RWPE1 (cell line): ENCODE measurements around the gene FBXO42.

Source experiments
- CTCF ChIA-PET: fragments of 350-600 bp; sonication (Branson Sonifier 250); formaldehyde crosslinking; extraction: SDS; loops from one replicate; lab custom pipeline; 2021; lab: Yijun Ruan, JAX
- POLR2A ChIA-PET: fragments of 400-600 bp; formaldehyde crosslinking; extraction: SDS; loops from one replicate; lab custom pipeline; 2020; ENCODE audit warnings: antibody characterized with exemption; ENCODE audit not compliant: low non-redundant PET; lab: Yijun Ruan, JAX
- DNase-seq: peaks from one replicate; pipeline ENCODE4 v3.0.0; 2012; ENCODE audit warnings: low spot score
- H3K27ac ChIP-seq: fragments of 450-650 bp; 2 replicates; pipeline ENCODE4 v1.5.1; 2017
- TF ChIP-seq, protein P1 (sequence below): fragments of 450-650 bp; conservative IDR thresholded peaks from 2 replicates; pipeline ENCODE4 v1.5.1; 2017; ENCODE audit warnings: low read depth, mild to moderate bottlenecking

The FBXO42 gene

DNA sequence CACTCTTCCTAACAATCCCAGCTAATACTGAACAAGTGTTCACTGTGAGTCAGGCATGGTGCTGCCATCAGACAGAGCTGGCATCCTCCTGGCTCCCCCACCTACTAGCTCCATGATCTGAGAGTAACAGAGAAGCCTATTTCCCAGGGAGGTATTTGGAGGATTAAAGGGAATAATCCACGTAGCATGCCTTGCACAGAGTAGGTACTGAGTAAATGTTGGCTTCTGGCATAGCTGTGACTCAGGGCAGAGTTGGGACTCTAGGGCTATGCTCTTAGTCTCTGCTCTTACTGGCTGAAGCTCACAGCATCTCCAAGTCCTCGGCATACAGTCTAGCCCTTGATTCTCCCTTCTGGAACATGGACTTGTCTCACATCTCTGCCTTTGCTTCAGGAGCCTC, 148.1 kb downstream of the FBXO42 start:
- TF ChIP-seq, protein P1, sequence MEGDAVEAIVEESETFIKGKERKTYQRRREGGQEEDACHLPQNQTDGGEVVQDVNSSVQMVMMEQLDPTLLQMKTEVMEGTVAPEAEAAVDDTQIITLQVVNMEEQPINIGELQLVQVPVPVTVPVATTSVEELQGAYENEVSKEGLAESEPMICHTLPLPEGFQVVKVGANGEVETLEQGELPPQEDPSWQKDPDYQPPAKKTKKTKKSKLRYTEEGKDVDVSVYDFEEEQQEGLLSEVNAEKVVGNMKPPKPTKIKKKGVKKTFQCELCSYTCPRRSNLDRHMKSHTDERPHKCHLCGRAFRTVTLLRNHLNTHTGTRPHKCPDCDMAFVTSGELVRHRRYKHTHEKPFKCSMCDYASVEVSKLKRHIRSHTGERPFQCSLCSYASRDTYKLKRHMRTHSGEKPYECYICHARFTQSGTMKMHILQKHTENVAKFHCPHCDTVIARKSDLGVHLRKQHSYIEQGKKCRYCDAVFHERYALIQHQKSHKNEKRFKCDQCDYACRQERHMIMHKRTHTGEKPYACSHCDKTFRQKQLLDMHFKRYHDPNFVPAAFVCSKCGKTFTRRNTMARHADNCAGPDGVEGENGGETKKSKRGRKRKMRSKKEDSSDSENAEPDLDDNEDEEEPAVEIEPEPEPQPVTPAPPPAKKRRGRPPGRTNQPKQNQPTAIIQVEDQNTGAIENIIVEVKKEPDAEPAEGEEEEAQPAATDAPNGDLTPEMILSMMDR = no peak

DNA sequence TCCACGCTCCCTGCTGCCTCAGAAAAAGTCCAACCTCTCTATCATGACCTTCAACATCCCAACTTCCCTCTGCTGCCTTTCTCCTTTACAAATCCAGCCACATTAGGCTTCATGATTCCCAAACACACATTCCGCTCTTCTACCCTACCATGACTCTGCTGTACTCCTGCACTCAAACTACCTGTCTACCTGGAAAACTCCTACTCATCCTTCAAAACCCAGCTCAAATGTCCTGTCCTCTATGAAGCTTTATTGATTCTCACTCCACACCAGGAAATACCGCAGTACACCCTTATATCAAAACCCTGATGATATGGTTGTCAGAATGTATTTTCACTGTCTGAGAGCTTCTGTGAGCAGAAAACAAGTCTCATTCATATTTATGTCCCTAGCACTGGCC, 148.7 kb downstream of the FBXO42 start:
- DNase-seq = no peak
- TF ChIP-seq, protein P1 = no peak
- H3K27ac ChIP-seq = no peak overlapping the region
- POLR2A ChIA-PET = no interaction called here
- CTCF ChIA-PET = interaction anchor here (1.5 kb wide), 1 partner anchor 41 kb away, joined by 4 read pairs; no protein-coding TSS in a partner anchor

More for the DNA sequence above, 148.1 kb downstream of the FBXO42 start:
- POLR2A ChIA-PET = no interaction called here
- H3K27ac ChIP-seq = peak overlapping the region; percentile 92
- DNase-seq = no peak
- CTCF ChIA-PET = interaction anchor here (1.3 to 1.5 kb wide), 2 partner anchors 14 to 40 kb away, joined by 4 read pairs; no protein-coding TSS in a partner anchor

DNA sequence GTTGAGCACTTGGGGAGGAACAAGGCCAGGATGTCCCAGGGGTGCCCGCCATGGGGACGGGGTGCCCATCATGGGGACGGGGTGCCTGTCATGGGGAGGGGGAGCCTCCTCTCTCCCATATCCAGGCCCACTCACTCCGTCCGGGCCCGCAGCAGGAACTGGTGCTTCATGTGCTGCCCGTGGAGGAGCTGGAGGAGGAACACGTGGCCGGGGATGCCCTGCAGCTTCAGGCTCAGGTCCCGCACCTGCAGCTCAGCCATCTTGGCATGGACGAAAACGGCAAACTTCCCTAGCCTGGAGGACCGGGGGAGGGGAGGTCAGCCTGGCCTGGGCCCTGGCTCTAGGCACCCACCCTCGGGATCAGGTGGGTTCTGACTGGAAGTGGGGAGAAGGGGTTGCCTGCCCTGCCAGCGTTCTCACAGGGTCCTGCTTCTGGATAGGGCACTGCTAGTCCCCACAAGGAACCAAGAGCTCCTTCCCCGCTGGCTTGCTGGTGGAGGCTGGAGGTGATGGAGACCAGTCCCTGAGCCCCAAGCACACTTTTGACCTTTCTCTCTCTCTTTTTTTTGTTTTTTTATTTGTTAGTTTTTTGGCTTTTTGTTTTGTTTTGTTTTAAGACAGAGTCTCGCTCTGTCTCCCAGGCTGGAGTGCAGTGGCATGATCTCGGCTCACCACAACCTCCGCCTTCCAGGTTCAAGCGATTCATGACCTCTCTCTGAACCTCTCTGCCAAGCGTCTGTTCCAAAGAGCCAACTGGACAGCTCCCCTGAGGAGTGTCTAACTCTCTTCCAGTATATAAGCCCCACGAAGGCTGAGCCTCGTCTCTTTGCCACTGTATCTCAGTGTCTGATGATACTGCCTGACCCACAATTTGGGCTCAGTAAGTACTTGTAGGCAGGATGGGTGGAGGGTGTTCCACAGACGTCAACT, 149.7 kb downstream of the FBXO42 start:
- ChIA-PET POLR2A (no interaction called here), CTCF (interaction anchor here (0.7 kb wide), 1 partner anchor 34 kb away, joined by 3 read pairs; no protein-coding TSS in a partner anchor)
- H3K27ac ChIP-seq = peak overlapping the region; percentile 2; the same call in 1 of the 2 replicates
- TF ChIP-seq, protein P1 = no peak
- DNase-seq = no peak

DNA sequence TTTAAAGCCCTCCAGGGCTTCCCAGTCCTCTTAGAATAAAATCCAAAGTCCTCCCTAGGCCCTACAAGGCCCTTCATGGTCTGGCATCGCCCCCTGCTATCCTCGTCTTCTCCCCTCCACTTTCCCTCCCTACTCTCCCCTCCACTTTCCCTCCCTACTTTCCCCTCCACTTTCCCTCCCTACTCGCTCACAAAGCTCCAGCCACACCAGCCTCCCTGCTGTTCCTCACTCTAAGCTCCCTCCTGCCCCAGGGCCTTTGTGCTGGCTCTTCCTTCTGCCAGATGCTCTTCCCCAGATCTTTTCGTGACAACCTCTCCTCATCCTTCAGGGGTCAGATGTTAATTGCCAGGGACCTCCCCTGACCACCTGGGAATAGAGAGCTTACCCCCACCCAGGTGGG, 152.6 kb downstream of the FBXO42 start:
- TF ChIP-seq, protein P1 = no peak
- POLR2A ChIA-PET = no interaction called here
- no peak for DNase-seq
- CTCF ChIA-PET = interaction anchor here (0.7 kb wide), 1 partner anchor 23 kb away, joined by 4 read pairs; no protein-coding TSS in a partner anchor
- peak overlapping the region; percentile 44 for H3K27ac ChIP-seq

DNA sequence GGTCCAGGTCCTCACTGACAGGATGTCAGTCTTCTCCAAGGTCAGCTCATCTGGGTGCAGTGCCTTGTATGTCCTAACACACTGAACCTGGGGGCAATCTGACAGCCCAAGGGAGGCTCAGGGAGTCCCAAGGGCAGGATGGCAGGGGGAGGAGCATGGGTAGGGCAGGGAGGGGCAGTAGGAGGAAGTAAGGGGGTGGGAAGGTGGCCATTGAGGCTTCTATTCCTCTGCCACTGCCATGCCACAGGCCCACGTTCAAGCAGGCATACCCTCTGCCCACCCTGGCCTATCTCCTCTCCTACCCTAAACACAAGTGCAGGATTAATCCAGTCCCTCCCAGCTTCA, 153.2 kb downstream of the FBXO42 start:
- TF ChIP-seq, protein P1 = no peak
- POLR2A ChIA-PET = no interaction called here
- CTCF ChIA-PET = no interaction called here

DNA sequence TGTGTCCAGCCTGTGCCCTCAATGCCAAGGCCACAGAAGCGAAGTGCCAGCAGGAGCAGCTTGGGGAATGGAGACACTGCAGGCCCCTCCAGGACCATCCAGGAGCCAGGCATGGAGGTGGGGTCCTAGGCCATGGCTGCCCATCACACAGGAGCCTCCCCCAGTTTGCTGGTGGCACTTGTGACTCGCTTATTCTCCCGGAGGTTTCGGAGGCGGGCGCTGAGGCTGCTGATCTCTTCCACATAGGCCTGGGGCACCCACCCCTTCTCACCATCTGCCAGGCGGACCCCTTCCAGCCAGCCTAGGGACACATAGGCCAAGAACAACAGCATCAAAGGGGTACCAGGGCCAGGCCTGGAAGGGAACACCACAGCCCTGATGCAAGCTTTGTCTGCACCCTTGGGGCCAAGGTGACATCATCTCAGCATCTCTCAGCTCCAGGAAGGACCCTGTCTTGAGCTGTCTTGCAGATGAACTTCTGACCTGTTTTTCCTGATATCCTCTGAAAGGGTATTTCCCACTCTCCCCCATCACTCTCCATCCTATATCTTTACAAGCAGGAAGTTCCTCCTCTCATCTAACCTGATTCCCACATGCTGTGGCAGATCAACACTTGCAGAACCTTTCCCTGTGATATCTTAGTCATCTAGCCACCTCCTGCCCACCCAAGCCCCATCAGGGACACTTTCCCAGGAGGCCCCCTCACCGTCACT, 153.7 kb downstream of the FBXO42 start:
- peak overlapping the region; percentile 44 for H3K27ac ChIP-seq
- CTCF ChIA-PET = interaction anchor here (1.5 kb wide), 1 partner anchor 120 kb away, joined by 4 read pairs; no protein-coding TSS in a partner anchor
- POLR2A ChIA-PET = no interaction called here

More for the DNA sequence above, 153.2 kb downstream of the FBXO42 start:
- DNase-seq = no peak
- peak overlapping the region; percentile 44 for H3K27ac ChIP-seq

More for the DNA sequence above, 153.7 kb downstream of the FBXO42 start:
- TF ChIP-seq, protein P1 = no peak
- DNase-seq = no peak
